AG08396 (cell line): Measurements from ENCODE around the gene TFEC.
"Not testable (repeated sequence)": the region's sequence is repeated elsewhere in the genome, so short reads cannot be mapped to it uniquely, and the experiment has no call there.

Source experiments
- DNase-seq: peaks from one replicate; pipeline ENCODE4 v3.0.0; 2012; ENCODE audit warnings: low spot score, mixed read lengths

Gene TFEC

GRCh38 chr7:115988401-115988800, 42.2 kb downstream of the TFEC start:
- DNase-seq: no peak

GRCh38 chr7:115987486-115987885, 43.1 kb downstream of the TFEC start:
- no peak for DNase-seq

GRCh38 chr7:115984105-115984504, 46.5 kb downstream of the TFEC start:
- DNase-seq: no peak

- DNase-seq: no peak
Measured at GRCh38 chr7:115980159-115980558, 50.4 kb downstream of the TFEC start.

DNA sequence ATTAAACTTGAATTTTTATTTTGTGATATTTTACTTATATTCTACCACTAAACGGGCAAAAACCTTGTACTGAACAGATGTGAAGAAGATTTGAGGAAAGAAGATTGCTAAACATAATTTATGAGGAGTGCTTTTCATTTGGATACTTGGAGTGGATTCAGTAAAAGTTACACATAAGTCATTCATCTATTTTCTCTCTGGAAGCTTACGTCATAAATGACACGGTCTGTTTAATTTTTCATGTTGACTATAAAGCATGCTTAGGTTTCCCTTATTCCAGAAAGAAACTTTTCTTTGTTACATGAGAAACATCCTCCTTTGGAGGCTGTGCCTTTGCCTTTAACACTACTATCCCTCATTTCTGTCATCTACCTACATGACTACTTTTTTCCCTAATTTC, 53.9 kb downstream of the TFEC start:
- DNase-seq: no peak

GRCh38 chr7:115975766-115976165, 54.8 kb downstream of the TFEC start:
- no peak for DNase-seq

DNA sequence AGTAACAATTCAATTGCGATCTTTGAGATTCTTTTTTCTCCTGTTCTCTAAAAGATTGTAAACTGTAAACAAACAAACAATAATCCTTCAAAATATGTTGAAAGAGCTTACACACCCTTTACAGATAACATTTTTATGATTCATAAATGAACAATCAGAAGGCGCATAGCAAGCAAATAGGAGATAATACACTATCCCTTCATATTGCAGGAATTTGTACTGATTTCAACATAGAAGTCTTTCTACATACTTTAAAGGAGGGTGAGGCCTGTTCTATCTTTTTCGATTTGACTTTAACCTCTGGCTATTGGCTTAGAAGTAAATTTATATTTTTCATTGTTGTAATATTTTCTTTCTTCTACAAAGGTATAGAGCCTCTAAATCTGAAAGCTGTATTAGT, 57.2 kb downstream of the TFEC start:
- DNase-seq: no peak

DNA sequence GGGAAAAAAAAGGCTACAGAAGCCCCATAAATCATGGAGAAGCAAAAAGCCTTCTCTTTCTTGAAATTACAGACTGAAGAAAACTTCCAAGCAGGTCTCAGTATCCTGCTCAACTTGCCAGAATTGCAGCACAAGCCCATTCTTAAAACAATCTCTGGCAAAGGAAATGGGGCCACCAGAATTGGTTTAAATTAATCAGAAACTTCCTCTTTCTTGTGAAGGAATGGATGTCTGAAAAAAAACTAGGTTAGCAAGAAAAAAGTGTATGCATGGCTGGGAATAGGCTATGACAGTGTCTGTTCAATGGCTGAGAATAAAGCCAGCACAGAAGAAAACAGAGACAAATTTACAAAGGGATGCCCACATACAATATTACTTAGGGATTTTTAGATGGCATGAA, 59.1 kb downstream of the TFEC start:
- DNase-seq: no peak

- DNase-seq: no peak
Measured at GRCh38 chr7:115968596-115968995, 62.0 kb downstream of the TFEC start.

- DNase-seq: no peak
Measured at GRCh38 chr7:115968171-115968570, 62.4 kb downstream of the TFEC start.

DNA sequence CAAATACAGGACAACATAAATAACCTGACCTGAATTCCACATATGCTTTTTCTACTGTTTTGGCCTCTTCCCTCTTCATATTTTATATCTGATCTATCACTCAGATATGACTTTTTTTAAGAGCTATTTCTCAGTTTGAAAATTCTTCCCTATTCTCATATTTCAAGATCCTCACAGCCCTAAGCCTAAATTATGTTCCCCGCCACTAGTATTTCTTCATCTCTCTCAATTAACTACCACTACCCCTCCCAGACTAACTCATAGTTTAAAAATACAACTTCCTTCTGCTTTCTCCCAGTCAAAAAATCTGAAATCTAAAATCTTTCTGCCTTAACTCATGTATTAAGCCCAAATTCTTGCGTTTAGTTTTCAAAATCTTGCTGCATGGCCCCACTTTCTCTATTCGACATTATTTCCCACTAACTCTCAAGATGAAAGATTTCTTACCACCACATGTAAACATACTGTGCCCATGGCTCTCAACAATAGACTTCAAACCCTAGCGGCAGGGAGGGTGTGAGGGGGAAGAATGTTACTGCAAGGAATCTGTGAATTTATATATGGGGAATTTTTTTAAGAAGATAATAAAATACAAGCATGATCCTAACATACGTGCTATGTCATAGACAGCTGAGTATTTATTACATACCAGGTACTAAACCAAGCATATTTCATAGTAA, 64.6 kb downstream of the TFEC start:
- no peak for DNase-seq

DNA sequence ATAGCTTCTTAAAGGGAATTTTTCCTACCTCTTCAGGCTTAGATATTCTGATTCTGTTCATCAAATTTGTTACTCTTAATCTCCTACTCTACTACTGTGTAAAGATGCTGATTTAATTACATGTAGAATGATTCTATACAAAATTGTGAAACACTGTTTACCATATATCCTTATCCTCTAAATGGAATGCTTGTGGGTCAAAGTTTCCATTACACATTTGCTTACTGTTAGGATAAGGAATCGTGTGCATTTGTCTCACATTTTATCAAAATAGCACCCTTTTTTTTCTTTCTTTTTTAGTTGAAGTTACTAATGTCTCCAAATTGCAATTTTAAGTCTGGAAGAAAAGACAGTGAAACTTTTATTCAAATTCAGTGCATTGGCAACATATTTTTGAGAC, 65.3 kb downstream of the TFEC start:
- no peak for DNase-seq

DNA sequence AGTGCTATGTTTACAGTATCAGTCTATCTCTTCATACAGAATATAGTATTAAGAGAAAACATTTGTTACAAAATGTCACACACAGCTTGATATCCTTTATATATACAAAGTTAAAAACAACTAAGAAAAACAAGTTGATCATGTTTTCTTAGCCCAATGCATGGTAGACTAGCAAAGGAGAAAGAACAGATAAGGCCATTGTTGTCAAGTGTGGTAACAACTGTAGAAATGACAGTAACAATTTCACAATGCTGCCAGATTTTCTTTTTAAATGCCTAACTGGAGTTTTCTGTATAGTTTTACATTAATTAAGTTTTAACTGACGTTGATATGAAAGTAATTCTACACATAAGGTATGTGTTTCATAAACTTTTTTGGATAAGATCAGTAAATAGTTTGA, 65.8 kb downstream of the TFEC start:
- no peak for DNase-seq

- DNase-seq: no peak
Measured at GRCh38 chr7:115962340-115962739, 68.2 kb downstream of the TFEC start.

- DNase-seq: no peak
Measured at GRCh38 chr7:115953592-115954255, 76.8 kb downstream of the TFEC start.

DNA sequence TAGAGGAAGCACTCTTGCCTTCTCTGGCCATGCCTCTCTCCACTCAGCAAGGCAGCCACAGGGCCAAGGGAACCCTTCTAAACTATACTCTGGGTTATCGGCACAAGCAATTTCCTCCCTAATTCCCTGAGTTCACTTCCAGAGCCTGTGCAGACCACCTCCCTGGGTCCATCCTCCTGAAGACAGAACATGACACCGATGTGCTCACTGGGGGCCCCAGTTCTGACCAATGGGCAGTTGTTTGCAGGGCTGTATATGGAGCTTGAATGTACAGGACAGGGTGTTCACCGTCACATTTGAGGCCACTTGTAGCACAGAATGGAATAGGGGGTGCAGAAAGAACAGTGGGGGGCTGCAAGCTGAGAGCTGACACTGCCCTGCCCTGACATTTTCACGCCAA, 77.7 kb downstream of the TFEC start:
- DNase-seq: no peak

DNA sequence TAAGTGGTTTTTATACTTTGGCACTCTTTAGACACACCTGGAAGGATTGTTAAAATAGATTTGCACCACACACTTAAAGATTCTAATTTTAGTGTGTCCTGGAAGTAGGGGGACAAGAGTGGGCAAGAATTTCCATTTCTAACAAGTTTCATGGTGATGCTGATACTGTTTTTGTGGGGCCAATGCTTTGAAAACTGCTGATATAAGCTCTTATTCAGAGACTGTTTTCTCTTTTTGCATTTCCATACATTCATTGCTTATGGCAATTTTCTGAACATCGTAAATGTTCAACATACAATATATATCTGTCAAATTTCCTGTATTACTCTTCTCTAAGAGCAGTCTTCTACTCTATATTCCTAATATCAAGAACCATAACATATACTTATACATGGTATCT, 79.0 kb downstream of the TFEC start:
- no peak for DNase-seq

DNA sequence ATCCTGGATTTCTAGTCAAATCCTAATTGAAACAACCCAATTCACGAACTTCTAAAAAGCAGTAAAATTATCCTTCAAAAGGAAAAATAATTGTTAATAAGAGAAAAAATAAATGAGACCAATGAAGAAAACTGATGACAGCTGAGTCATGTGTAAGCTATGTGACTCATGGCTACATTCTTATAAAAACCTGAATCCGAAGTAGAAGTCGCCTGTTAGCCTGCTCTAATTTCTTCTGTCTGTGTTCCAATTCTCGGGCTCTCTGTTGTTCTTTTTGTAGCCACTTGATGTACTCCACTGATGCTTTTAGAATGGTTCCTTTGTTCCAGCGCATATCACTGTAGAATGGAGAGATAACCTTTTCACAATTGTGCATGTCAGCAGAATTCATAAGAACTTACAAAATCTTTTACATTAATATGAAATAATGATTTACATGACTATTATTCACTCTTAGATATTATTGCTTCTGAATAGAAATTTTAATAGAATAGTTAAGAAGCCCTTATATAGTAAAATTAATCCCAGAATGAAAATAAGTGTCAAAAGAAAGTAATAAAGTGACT, 88.8 kb downstream of the TFEC start:
- peak; percentile 6 for DNase-seq

- DNase-seq: no peak
Measured at GRCh38 chr7:115940460-115941060, 90.0 kb downstream of the TFEC start.

GRCh38 chr7:115937960-115938359, 92.6 kb downstream of the TFEC start:
- no peak for DNase-seq

DNA sequence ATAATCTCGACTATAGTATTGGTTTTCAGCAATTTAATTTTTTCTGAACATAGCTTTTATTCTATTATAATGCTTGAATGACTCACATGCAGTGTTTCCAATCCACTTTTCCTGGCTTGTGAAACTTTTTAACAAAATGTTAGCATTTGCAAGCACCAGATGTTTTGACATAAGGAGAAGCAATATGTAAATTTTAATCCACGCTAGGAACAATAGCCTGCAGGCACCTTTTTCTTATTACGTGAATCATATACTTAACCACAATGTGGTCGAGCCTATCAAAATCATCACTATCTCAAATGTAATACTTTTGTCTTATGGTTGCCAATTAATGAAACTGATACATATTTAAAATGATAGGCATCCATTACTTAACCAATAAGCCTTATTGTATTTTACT, 97.1 kb downstream of the TFEC start:
- no peak for DNase-seq

DNA sequence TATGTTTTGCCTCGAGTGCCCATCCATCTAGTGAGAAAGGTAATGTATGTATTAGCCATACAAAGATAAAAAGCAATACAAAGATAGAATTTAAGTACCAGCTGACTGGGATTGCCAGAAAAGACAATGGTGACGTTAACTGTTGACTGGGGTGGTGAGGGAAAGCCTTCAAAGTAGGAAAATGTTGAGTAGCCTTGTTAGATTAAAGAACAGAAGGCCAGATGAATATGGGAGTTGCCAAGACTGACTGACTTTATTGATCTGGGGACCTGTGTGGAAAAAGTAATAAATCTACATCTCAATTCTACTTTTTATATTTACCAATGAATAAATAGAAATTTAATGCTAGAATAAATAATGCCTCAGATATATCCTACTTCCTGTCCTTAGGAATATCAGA, 97.7 kb downstream of the TFEC start:
- no peak for DNase-seq

DNA sequence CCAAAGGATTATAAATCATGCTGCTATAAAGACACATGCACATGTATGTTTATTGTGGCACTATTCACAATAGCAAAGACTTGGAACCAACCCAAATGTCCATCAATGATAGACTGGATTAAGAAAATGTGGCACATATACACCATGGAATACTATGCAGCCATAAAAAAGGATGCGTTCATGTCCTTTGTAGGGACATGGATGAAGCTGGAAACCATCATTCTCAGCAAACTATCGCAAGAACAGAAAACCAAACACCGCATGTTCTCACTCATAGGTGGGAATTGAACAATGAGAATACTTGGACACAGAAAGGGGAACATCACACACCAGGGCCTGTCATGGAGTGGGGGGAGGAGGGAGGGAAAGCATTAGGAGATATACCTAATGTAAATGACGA, 100.4 kb downstream of the TFEC start:
- not testable (repeated sequence) for DNase-seq
